Fibroblast of mammary gland (primary cell): Measurements from ENCODE around the gene EEF2.
"Not testable (repeated sequence)": the region's sequence is repeated elsewhere in the genome, so short reads cannot be mapped to it uniquely, and the experiment has no call there.

Source experiments
- DNase-seq: peaks from one replicate; pipeline ENCODE4 v3.0.0-alpha.2; 2010; ENCODE audit warnings: low read depth
- H3K4me3 ChIP-seq: 2 replicates; pipeline ENCODE4 v1.5.1; 2011; ENCODE audit warnings: low read depth, mild to moderate bottlenecking, low read length, moderate library complexity; ENCODE audit not compliant: control insufficient read depth
- CTCF ChIP-seq: conservative IDR thresholded peaks from 2 replicates; pipeline ENCODE4 v1.5.1; 2011; ENCODE audit warnings: low read depth, low read length, inconsistent platforms; ENCODE audit not compliant: control insufficient read depth, insufficient read depth

Gene EEF2

GRCh38 chr19:3949294-3949693, 36.0 kb downstream of the EEF2 start:
- TF ChIP-seq CTCF = no peak

GRCh38 chr19:3947316-3947933, 37.8 kb downstream of the EEF2 start:
- not testable (repeated sequence) for DNase-seq, H3K4me3 ChIP-seq

More at GRCh38 chr19:3949294-3949693, 36.0 kb downstream of the EEF2 start:
- no peak overlapping the region for H3K4me3 ChIP-seq
- no peak for DNase-seq

GRCh38 chr19:3945838-3946237, 39.4 kb downstream of the EEF2 start:
- H3K4me3 ChIP-seq = no peak overlapping the region
- peak; percentile 64 for DNase-seq
- TF ChIP-seq CTCF = no peak

GRCh38 chr19:3944018-3944721, 41.1 kb downstream of the EEF2 start:
- DNase-seq = no peak
- TF ChIP-seq CTCF = no peak

GRCh38 chr19:3942790-3943409, 42.4 kb downstream of the EEF2 start:
- DNase-seq = no peak
- no peak for TF ChIP-seq CTCF

More at GRCh38 chr19:3944018-3944721, 41.1 kb downstream of the EEF2 start:
- no peak overlapping the region for H3K4me3 ChIP-seq

GRCh38 chr19:3938300-3938950, 46.8 kb downstream of the EEF2 start:
- H3K4me3 ChIP-seq, DNase-seq: not testable (repeated sequence)

More at GRCh38 chr19:3942790-3943409, 42.4 kb downstream of the EEF2 start:
- no peak overlapping the region for H3K4me3 ChIP-seq

GRCh38 chr19:3936506-3937442, 48.5 kb downstream of the EEF2 start:
- DNase-seq = no peak
- H3K4me3 ChIP-seq = no peak overlapping the region
- no peak for TF ChIP-seq CTCF
